ENCODE results near the gene PRUNE1. TPM values are rescaled to one million over a fixed set of nuclear protein-coding genes. Genes with fewer than 3 reads are reported as not detected.

PRUNE1 gene
- total RNA-seq, 1 experiment from 2014 or later, result 30.7 TPM

DNA sequence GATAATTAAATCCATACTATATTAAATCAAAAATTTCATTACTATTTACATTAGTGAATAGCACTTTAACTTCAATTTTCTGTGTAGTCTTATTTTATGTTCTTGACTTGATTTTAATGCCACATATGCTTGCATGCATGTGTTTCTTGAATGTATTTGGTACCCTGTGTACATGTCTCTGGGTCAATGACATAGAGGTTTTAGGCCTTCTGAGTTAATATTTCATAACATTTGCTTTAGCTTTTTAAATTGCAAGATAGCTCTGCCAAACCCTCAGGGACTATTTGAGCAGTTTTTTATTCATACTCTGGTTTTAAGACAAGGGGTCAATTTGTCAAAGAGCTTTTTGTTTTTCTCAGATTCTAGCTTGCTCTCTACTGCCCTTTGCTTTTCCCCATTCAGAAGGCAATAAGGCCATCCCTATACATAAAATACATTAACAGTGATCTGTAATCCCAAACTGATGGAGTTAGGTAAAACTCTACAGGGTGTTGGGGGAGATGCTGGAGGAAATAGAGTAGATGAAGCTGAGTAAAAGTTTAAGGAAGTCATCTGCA is 56.9 kb downstream of the PRUNE1 start:
- Histone ChIP-seq H3K36me3 (ENCODE audit: low read depth) (no peaks in the 10 kb centered on the region), H3K9me2 (ENCODE audit: insufficient read depth) (no peaks in the 10 kb centered on the region), H2AFZ (no peak overlapping the region), H3F3A (ENCODE audit: insufficient read depth, low read depth) (peaks cover 20% of the 10 kb centered on the region), H4K20me1 (ENCODE audit: insufficient read depth) (no peaks in the 10 kb centered on the region), H3K4me1 (replicated peaks; ENCODE audit: insufficient read depth) (peaks cover 17% of the 10 kb centered on the region), H3K27ac (no peak overlapping the region), H3K9me3 (ENCODE audit: insufficient read depth, low read depth) (no peaks in the 10 kb centered on the region), H3K79me2 (ENCODE audit: low read depth) (peaks cover 6% of the 10 kb centered on the region), H3K4me2 (no peak overlapping the region), H3K27me3 (ENCODE audit: insufficient read depth, low read depth) (no peaks in the 10 kb centered on the region), H3K4me3 (no peak overlapping the region)
- ChIA-PET CTCF (interaction anchor here (1.2 kb wide), 1 partner anchor 35 kb away, joined by 3 read pairs; no protein-coding TSS in a partner anchor), POLR2A (ENCODE audit: unreplicated experiment) (interaction anchor here (0.7 kb wide), 2 partner anchors 306 to 702 kb away, joined by 3 to 4 read pairs; no protein-coding TSS in a partner anchor)
- no peak for DNase-seq
- BruUV-seq (replicated peaks), result no TSS peak
- intact Hi-C loops (cut with micrococcal nuclease; ENCODE audit: unreplicated experiment), result loop anchor here (10.0 kb wide), 1 partner anchor 500 kb away; no protein-coding TSS in a partner anchor
- TF ChIP-seq EZH2 (IDR thresholded peaks at IDR 0.05; ENCODE audit: low read depth), result no peak
- TF ChIP-seq, protein P1, sequence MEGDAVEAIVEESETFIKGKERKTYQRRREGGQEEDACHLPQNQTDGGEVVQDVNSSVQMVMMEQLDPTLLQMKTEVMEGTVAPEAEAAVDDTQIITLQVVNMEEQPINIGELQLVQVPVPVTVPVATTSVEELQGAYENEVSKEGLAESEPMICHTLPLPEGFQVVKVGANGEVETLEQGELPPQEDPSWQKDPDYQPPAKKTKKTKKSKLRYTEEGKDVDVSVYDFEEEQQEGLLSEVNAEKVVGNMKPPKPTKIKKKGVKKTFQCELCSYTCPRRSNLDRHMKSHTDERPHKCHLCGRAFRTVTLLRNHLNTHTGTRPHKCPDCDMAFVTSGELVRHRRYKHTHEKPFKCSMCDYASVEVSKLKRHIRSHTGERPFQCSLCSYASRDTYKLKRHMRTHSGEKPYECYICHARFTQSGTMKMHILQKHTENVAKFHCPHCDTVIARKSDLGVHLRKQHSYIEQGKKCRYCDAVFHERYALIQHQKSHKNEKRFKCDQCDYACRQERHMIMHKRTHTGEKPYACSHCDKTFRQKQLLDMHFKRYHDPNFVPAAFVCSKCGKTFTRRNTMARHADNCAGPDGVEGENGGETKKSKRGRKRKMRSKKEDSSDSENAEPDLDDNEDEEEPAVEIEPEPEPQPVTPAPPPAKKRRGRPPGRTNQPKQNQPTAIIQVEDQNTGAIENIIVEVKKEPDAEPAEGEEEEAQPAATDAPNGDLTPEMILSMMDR (conservative IDR thresholded peaks at IDR 0.05), result no peak

DNA sequence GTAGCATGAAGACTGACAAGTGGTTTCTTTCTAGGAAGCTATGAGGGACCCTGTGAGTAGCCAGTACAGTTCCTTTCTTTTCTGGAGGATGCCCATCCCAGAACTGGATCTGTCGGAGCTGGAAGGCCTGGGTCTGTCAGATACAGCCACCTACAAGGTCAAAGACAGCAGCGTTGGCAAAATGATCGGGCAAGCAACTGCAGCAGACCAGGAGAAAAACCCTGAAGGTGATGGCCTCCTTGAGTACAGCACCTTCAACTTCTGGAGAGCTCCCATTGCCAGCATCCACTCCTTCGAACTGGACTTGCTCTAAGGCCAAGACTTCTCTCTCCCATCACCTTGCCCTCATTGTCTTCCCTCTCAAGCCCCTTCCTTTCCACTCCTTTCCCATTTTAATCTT is 58.9 kb downstream of the PRUNE1 start:
- no peak overlapping the region for H3K27ac ChIP-seq
- no peaks in the 10 kb centered on the region for H4K20me1 ChIP-seq (ENCODE audit: insufficient read depth)
- ChIA-PET POLR2A (ENCODE audit: unreplicated experiment) (no interaction called here), CTCF (no interaction called here)
- peaks cover 27% of the 10 kb centered on the region for H3F3A ChIP-seq (ENCODE audit: insufficient read depth, low read depth)
- H3K9me3 ChIP-seq (ENCODE audit: insufficient read depth, low read depth), result no peaks in the 10 kb centered on the region
- peaks cover 17% of the 10 kb centered on the region for H3K4me1 ChIP-seq (replicated peaks; ENCODE audit: insufficient read depth)
- TF ChIP-seq EZH2 (IDR thresholded peaks at IDR 0.05; ENCODE audit: low read depth), result no peak
- TF ChIP-seq, protein P1 (conservative IDR thresholded peaks at IDR 0.05), result no peak
- H3K4me3 ChIP-seq, result no peak overlapping the region
- H3K27me3 ChIP-seq (ENCODE audit: insufficient read depth, low read depth), result no peaks in the 10 kb centered on the region
- H3K4me2 ChIP-seq, result no peak overlapping the region
- no peak overlapping the region for H2AFZ ChIP-seq
- H3K36me3 ChIP-seq (ENCODE audit: low read depth), result no peaks in the 10 kb centered on the region
- intact Hi-C loops (cut with micrococcal nuclease; ENCODE audit: unreplicated experiment), result loop anchor here (10.0 kb wide), 1 partner anchor 502 kb away; no protein-coding TSS in a partner anchor
- no peaks in the 10 kb centered on the region for H3K9me2 ChIP-seq (ENCODE audit: insufficient read depth)
- no peak for DNase-seq
- H3K79me2 ChIP-seq (ENCODE audit: low read depth), result peaks cover 13% of the 10 kb centered on the region
- BruUV-seq (replicated peaks), result no TSS peak

DNA sequence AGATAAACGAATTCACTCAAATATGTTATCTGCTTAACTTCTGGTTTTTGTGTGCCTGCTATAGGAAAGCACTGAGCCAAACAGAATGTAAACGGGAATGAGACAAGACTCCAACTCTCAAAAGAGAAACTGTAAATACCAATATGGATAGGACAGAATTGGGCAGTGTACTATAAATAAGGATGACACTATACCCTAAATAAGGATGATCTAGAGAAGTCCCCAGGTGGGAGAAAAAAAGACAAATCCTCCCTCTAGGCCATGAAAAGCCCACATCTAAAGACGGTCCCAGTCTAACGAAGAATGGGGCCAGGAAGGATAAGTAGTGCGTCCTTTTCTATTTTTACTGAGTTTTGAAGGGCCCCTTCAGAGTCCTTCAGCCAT is 60.8 kb downstream of the PRUNE1 start:
- peaks cover 27% of the 10 kb centered on the region for H3F3A ChIP-seq (ENCODE audit: insufficient read depth, low read depth)
- peak overlapping the region; percentile 20; the same call in 1 of the 2 replicates for H3K27ac ChIP-seq
- H4K20me1 ChIP-seq (ENCODE audit: insufficient read depth), result no peaks in the 10 kb centered on the region
- H2AFZ ChIP-seq, result no peak overlapping the region
- CTCF ChIA-PET, result no interaction called here
- no peak overlapping the region for H3K4me3 ChIP-seq
- peaks cover 17% of the 10 kb centered on the region for H3K4me1 ChIP-seq (replicated peaks; ENCODE audit: insufficient read depth)
- DNase-seq, result no peak
- intact Hi-C loops (cut with micrococcal nuclease; ENCODE audit: unreplicated experiment), result loop anchor here (10.0 kb wide), 1 partner anchor 504 kb away; no protein-coding TSS in a partner anchor
- H3K79me2 ChIP-seq (ENCODE audit: low read depth), result peaks cover 14% of the 10 kb centered on the region
- POLR2A ChIA-PET (ENCODE audit: unreplicated experiment), result no interaction called here
- no peaks in the 10 kb centered on the region for H3K36me3 ChIP-seq (ENCODE audit: low read depth)
- H3K4me2 ChIP-seq, result no peak overlapping the region
- TF ChIP-seq, protein P1 (conservative IDR thresholded peaks at IDR 0.05), result no peak
- no peak for TF ChIP-seq EZH2 (IDR thresholded peaks at IDR 0.05; ENCODE audit: low read depth)
- H3K9me3 ChIP-seq (ENCODE audit: insufficient read depth, low read depth), result no peaks in the 10 kb centered on the region
- no TSS peak for BruUV-seq (replicated peaks)
- H3K9me2 ChIP-seq (ENCODE audit: insufficient read depth), result no peaks in the 10 kb centered on the region
- H3K27me3 ChIP-seq (ENCODE audit: insufficient read depth, low read depth), result no peaks in the 10 kb centered on the region
